Measurements from ENCODE around the gene BORCS5. TPM values are rescaled to one million over a fixed set of nuclear protein-coding genes. Genes with fewer than 3 reads are reported as not detected.

Gene BORCS5
- total and polyA plus RNA-seq, 2 of the 8 experiments (the other 6 are each of a cell fraction or from before 2014, with no cell fraction given): 8.3 to 17.4 TPM

GRCh38 chr12:12456637-12457036, 99.8 kb downstream of the BORCS5 start:
- peak; percentile 13 for FAIRE-seq
- Histone ChIP-seq H3K56ac (replicated peaks; ENCODE audit: insufficient read length, low read depth, low read length) (no peak overlapping the region), H3K79me2 (ENCODE audit: control insufficient read depth in 1 of 2, insufficient read depth in 2 of 2, low read length in 2 of 2) (no peaks in the 10 kb centered on the region), H3K79me1 (ENCODE audit: low read depth, low read length) (no peaks in the 10 kb centered on the region), H4K20me1 (replicated peaks in 1 of 2; ENCODE audit: control insufficient read depth in 1 of 2, insufficient read depth in 2 of 2, low read length in 2 of 2) (no peaks in the 10 kb centered on the region), H3K27ac (ENCODE audit: low read depth, low read length) (no peak overlapping the region), H3K4ac (replicated peaks; ENCODE audit: insufficient read length, low read depth, low read length) (no peak overlapping the region), H2BK120ac (replicated peaks; ENCODE audit: low read depth, low read length) (no peak overlapping the region), H2BK12ac (ENCODE audit: low read depth, low read length) (no peak overlapping the region), H3K4me2 (ENCODE audit: insufficient read depth in 1 of 2, low read depth in 2 of 2, low read length in 2 of 2) (no peak overlapping the region), H3K14ac (ENCODE audit: insufficient read length) (no peak overlapping the region), H2BK15ac (ENCODE audit: low read length) (no peak overlapping the region), H3K36me3 (ENCODE audit: control insufficient read depth in 2 of 4, insufficient read depth in 4 of 4, low read length in 3 of 4) (no peaks in the 10 kb centered on the region), H4K5ac (ENCODE audit: insufficient read length, low read depth, low read length) (no peak overlapping the region), H3K27me3 (replicated peaks in 1 of 4; ENCODE audit: control insufficient read depth in 3 of 4, extremely low read depth in 1 of 4, insufficient read depth in 3 of 4, low read length in 3 of 4) (no peaks in the 10 kb centered on the region), H4K8ac (ENCODE audit: extremely low read depth, insufficient read depth, low read length) (no peak overlapping the region), H2BK5ac (ENCODE audit: low read depth, low read length) (no peak overlapping the region), H3K9me3 (ENCODE audit: insufficient read depth in 2 of 2, low read depth in 1 of 2, low read length in 1 of 2) (no peaks in the 10 kb centered on the region), H3K23me2 (ENCODE audit: low read depth, low read length) (no peaks in the 10 kb centered on the region), H3K9ac (replicated peaks in 1 of 4; ENCODE audit: extremely low read depth in 1 of 4, low read depth in 3 of 4, low read length in 3 of 4) (no peak overlapping the region), H3K4me3 (ENCODE audit: extremely low read depth in 1 of 4, insufficient read depth in 2 of 4, low read depth in 3 of 4, low read length in 4 of 4) (no peak overlapping the region), H2BK20ac (ENCODE audit: low read length) (no peak overlapping the region), H3K4me1 (replicated peaks in 1 of 4; ENCODE audit: control insufficient read depth in 3 of 4, insufficient read depth in 4 of 4, low read length in 3 of 4) (peaks cover 0 to 2% (median 0%) of the 10 kb centered on the region in 4 experiments; a peak in 2 of 7 replicates), H2AFZ (ENCODE audit: low read length) (no peak overlapping the region), H3K23ac (ENCODE audit: insufficient read length) (no peak overlapping the region), H4K91ac (replicated peaks; ENCODE audit: insufficient read length, low read length) (no peak overlapping the region), H2AK5ac (ENCODE audit: low read depth, low read length) (no peak overlapping the region), H3K18ac (ENCODE audit: extremely low read depth, low read length) (no peak overlapping the region)
- POLR2A ChIA-PET (ENCODE audit: partially characterized antibody): interaction anchor here (1.0 kb wide), 1 partner anchor 10 kb away, joined by 5 read pairs; no protein-coding TSS in a partner anchor
- WGBS, 2 experiments (ENCODE audit: extremely low coverage in 1 of 2, insufficient coverage in 1 of 2, insufficient read length in 1 of 2, insufficient replicate concordance in 2 of 2, low coverage in 1 of 2, low lambda C conversion rate in 2 of 2, missing lambda C conversion rate in 1 of 2): 89% methylated on average over 5 of the region's 5 CpGs; no CpG with 5 or more reads in 1 of the 2 experiments
- CTCF ChIA-PET (ENCODE audit: partially characterized antibody): interaction anchor here (0.8 to 1.5 kb wide), 6 partner anchors 12 to 247 kb away, joined by 3 to 4 read pairs (median 3); no protein-coding TSS in a partner anchor
- no peak for DNase-seq (ENCODE audit: low read depth in 1 of 2, low spot score in 2 of 2)
- TF ChIP-seq EGR1 (IDR thresholded peaks at IDR 0.05; ENCODE audit: borderline replicate concordance, low read depth, low read length) (no peak), SUZ12 (IDR thresholded peaks at IDR 0.05; ENCODE audit: low read length) (no peak), KDM4A (IDR thresholded peaks at IDR 0.05; ENCODE audit: low read depth, low read length, severe bottlenecking) (no peak), USF2 (IDR thresholded peaks at IDR 0.05; ENCODE audit: low read length) (no peak), EZH2 (IDR thresholded peaks at IDR 0.05; ENCODE audit: low read depth, low read length, severe bottlenecking) (no peak), NANOG (IDR thresholded peaks at IDR 0.05; ENCODE audit: insufficient read depth, low read depth, low read length, poor library complexity, severe bottlenecking) (no peak), BACH1 (IDR thresholded peaks at IDR 0.05; ENCODE audit: low read length) (no peak), TEAD4 (IDR thresholded peaks at IDR 0.05; ENCODE audit: low read depth, low read length) (no peak), CBX8 (IDR thresholded peaks at IDR 0.05; ENCODE audit: borderline replicate concordance, low read depth, low read length) (no peak), TAF7 (optimal IDR thresholded peaks at IDR 0.05; ENCODE audit: borderline replicate concordance, low read depth, low read length) (no peak), RFX5 (IDR thresholded peaks at IDR 0.05; ENCODE audit: borderline replicate concordance, low read depth, low read length) (no peak), E2F6 (IDR thresholded peaks at IDR 0.05) (no peak)
